Activated CD4-positive, alpha-beta T cell treated with anti-CD3 and anti-CD28 coated beads for 4 hours (primary cell): Measurements from ENCODE around the gene ABCC11.

Experiments used
- DNase-seq, 2 donors: peaks; one replicate each; pipeline ENCODE4 v3.0.0-alpha.2; 2020

Gene ABCC11

DNA sequence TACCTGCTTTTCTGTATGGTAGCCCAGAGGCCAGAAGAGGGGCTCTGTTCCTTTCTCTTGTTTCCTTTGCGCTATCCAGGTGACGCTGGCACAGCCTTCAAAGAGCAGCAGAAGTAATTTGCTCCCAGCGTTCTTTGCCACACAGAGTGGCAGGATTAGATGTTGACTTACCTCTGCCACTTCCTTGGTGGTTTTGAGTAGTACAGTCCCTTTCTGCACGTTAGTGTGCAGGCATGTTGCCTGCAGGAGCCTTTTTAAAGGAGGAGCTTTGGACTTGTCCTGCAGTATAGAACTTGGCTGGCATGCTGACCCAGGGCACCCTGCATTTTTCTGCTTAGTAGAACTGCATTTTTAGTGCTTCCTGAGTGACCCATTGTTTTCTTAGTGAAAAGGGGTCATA, at the start of gene ABCC11:
TSS of gene ABCC11 (minus strand) at position 229 of the 400 bp plus-strand sequence. CDS start 15,618 bp downstream, outside the sequence.
- no peak for DNase-seq

DNA sequence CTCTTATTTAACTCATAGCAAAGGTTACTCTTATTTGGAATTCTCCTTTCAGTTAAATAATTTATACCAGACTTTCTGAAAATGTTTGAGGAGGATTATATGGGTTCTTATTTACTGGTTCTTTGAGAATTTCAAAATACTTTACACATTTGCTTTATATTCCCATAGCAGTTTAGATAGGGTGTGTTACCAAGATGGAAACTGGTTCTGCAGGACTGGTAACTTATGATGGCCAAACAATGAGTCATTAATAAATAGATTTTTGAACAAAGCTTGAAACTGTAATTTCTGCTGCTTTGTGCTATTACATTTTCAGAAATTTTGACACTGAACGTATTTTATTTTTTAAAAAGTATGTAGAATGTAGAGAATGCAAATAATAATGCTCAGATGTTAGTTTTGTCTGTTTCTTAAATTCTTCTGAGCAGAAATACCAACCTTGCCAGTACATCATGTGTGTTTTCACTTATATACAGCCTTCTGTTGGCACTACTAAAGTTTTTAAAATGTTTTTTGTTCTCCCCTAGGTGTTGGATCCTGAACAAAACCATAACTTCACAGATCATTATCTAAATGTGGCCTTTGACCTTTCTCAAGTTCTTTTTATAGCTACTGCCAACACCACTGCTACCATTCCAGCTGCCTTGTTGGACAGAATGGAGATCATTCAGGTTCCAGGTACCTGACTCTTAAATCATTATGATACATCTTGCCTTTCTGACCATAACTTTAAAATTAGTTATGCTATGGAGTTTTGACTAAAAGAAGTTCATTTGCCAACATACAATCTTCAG, 48.3 kb upstream of the ABCC11 start:
- DNase-seq: no peak

DNA sequence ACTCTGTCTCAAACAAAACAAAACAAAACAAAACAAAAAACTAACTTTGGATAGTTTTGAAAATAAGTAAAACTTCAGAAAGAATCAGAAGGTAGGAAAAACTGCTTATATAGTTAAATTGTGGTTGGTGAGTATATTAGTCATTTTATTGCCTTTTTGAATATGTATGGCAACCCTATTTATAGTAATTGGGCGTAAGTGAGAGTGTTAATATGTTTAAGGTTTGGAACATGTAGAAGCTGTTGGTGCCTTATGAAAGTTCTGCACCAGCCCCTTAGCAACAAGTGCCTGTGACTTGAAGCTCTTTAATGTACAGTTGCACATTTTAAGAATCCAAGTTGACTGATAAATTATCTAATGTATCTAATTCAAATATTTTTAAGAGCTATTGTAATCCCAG, 47.4 kb upstream of the ABCC11 start:
- no peak for DNase-seq

DNA sequence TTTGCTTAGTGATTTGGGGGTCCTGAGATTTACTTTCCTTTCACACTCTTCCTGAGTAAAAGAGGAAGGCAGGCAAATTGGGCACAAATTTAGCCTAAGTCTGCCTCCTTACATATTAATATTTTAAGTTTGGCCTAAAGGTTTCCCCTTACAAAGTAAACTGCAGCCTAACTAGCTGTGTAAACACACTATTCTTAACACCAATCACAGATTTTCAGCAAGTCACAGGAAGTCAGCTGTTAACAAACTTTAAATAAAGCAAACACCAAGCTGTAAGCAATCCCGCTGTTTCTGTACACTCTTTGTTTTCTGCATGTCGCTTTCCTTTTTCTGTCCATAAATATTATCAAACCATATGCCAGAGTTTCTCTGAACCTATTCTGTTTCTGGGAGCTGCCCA, 45.1 kb upstream of the ABCC11 start:
- DNase-seq: no peak

DNA sequence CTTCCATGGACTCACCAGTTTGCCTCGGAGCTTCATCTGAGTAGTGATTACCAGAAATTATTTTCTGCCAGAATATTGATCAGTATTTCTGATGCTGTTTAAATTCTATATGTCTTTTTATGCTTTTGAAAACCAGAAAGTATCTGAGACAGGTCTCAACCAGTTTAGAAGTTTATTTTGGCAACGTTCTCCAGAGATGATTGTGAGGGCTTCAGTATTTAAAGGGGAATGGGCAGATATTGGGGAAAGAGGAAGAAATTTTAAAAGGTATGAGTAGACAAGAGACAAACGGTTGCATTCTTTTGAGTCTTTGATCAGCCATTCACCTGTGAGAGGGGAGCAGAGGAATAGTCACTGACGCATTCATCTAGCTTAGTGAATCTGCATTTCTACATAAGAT, 44.4 kb upstream of the ABCC11 start:
- no peak for DNase-seq

DNA sequence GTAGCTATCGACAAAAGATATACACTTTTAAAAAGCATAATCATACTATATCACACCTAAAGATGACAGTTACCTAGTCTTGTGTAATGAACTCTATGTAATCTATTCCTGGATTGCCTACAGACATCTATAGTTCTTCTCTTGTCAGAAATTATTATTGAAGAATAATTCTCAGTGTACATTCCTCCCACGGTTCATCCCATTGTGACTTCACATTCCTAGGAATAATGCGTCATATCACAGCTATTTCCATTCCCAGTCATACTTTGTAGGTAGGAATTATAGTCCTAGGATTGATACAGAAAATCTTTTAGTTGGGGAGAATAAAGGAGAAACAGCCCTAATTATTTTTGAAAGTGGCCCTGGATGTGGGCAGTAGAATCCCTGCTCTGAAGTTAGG, 44.0 kb upstream of the ABCC11 start:
- no peak for DNase-seq

DNA sequence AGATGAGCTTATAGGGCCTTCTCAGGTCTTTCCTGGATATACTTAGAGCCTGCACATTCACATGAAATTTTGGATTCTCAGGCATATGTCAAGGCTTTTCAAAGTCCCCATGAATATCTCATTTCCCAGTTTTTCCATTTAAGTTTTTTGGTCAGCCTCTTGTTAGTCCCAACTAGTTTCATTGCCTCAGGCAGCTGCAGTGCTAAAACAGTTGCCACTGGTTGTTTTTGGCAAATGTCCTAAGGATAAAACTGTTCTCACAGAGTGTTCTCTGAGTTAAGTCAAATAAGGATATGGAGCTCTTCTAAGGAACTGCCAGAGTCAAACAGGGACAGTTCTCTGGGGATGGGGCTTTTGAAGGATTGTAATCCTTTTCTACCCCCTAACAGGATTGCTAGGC, 39.9 kb upstream of the ABCC11 start:
- DNase-seq: no peak

DNA sequence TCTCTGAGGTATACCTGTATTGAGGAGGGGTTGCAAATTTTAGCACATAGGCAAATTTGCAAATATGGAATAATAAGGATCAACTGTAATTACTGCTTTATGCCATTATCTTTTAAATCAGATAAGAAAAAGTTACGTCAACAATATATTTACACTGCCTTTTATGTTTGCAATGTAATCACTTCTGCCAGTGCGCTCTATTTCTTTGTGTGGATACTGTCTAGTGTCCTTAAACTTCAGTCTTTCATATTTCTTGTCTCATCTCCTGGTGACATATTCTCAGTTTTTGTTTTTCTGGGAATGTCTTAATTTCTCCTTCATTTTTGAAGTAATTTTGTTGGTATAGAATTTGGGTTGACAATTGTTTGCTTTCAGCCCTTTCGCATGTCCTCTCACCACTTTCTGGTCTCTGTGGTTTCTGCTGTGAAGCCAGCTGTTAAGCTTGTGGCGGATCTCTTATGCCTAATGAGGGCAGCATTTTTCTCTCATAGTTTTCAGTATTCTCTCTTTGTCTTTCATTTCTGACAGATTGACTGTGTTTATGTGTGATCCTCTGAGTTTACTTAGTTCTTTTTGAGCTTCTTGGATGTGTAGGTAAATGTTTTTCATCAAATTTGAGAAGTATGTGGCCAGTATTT, 37.6 kb upstream of the ABCC11 start:
- DNase-seq: no peak

DNA sequence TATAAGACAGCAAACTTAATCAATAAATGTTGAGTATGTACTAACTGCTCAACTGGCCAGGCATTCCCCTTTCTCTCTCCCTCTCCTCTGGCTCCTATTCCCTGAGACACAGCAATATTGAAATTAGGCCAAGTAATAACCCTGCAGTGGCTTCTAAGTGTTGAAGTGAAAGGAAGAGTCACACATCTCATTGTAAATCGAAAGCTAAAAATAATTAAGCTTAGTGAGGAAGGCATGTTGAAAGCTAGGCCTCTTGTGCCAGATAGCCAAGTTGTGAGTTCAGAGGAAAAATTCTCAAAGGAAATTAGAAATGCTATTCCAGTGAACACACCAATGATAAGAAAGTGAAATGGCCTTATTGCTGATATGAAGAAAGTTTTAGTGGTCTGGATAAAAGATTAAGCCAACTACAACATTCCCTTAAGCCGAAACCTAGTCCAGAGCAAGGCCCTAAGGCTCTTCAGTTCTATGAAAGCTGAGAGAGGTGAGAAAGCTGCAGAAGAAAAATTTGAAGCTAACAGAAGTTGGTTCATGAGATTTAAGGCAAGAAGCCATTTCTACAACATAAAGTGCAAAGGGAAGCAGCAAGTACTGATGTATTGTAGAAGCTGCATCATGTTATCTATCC, 35.4 kb upstream of the ABCC11 start:
- DNase-seq: no peak

DNA sequence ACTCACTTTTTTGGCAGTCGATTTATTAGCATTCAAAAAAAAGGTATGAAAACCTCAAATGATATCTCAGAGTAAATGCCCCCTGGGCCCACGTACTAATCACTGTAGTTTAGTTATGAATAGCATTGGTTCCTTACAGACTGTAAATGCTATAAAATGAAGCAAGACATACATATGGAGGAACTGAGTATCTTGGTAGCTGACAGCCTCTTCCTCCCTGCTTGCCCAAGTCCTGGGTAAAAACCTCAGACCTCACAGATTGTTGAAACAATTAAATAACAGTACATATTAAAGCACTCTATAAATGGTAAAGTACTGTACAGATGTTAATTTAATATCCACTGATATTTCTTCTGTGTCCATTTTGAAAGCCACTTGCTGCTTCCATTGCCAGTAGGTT, 33.2 kb upstream of the ABCC11 start:
- no peak for DNase-seq

DNA sequence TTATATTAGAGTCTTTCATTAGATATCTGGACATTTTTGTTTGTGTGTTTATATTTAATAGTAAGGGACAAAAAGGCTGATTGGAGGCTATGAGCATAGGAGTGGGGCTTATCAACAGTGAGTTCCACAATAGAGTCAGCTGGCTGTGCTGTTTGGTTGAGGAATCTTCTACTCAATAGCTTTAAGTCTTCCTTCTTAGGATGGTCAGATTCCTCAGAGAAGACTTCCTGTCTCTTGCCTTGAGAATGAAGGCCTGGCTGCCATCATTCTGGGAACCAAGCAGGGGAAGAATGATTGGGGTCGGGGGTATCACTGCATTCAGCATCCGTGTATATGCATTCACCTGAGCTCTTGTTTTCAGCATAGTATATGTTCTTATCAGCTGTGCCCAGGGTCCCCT, 31.9 kb upstream of the ABCC11 start:
- no peak for DNase-seq

DNA sequence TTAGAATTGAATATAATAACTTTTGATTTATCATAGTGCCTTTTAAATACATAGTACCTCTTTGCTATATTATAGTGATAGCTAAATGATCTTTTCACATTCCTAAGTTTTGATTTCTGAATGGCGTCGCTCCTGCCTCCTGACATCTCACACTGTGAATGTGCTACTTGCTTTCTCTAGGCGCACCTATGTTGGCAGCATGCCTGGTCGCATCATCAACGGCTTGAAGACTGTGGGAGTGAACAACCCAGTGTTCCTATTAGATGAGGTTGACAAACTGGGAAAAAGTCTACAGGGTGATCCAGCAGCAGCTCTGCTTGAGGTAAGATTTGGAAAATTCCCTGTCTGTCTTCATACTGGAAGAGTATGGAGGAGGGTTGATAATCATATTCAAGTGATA, 29.8 kb upstream of the ABCC11 start:
- no peak for DNase-seq

DNA sequence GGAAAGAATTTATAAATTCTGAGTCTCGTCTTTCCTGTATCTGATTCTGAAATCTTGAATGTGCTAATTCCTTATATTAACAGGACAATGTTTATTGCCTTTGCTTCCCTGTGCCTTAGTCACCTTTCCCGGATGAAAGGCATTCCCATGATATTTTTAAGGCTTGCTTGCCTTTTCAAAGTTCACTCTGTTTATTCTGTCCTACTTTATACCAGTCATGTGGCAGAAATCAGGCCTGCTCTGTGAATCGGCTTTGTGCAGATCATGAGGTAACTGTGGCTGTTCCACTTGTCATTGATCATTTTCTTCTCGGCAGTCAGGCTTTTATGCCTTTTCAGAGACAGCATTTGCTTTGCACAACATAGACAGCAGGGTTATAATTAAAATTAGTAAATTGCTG, 28.8 kb upstream of the ABCC11 start:
- DNase-seq: no peak

DNA sequence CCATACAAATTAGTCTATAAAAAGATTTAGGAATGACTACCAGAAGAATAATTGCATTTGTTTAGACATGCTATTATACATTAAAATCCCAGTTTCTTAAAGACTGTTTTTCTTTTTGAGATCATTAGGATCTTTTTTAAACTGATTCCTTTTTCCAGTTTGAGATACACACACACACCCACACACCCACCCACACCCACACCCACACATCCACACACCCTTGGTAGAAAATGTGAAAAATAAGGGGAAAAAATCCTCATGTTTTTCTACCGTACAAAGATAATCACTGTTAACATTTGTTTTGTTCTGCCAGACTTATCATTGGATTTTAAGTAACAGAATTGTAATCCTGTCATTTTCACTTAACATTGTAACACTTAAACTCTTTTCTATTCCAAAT, 27.1 kb upstream of the ABCC11 start:
- DNase-seq: no peak

DNA sequence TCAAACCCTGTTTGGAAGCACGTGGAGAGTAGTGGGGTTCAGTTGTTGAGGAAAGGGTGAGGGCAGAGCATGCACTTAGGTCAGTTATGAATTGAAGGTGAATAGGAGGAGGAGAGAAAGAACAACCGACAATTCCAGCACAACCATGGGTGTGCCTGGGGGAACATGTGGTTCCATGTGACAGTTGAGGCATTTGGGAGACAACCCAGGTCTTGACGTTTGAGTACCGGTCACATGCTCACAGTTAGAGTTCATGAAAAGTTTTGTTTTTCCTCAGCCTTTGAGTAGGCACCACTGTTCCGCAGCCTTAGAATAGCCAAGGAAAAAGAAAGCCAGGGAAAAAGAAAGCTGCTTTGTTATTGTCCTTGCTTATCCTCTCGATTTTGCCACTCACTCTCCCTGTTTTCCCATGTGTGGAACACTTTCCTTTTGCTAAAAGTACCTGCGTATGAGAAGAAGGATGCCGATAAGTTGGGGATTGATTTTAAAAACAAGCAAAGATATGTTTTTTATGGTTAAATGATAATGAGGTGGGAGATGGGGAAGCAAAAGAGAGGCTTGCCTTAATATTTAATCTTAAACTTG, 25.6 kb upstream of the ABCC11 start:
- DNase-seq: no peak

DNA sequence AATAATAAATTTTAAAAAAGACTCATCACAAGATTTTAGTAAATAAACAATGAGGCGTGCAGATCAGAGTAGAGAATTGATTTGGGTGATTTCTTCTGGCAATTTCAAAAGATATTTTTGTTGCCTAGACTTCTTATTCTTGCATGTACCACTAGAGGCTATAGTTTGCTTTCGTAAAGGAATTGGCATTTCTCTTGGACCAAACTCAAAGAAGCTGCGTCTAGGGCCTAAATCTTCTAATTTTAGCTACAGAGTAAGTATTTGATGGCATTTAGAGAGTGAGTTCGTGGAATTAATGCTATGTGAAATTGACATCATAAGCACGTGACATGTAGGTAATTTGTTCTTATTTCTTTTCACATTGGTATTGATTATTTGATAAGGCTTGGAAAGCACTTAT, 24.4 kb upstream of the ABCC11 start:
- no peak for DNase-seq

DNA sequence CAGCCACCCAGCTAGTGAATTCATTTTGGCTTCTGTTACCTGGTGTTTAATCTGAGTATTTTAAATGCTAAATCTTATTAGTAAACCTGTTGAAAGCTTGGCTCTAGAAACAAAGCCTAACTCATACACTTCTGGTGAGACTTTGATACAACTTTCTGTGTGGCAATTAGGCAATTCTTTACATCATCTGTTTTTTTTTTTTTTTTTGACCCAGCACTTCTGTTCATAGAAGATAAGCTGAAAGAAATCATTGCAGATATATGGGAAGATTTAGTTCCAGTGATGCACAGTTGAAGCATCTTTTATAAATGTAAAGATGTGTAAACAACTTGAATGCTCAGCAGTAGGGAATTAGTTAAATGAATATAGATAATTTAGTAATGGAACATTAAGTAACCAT, 21.7 kb upstream of the ABCC11 start:
- no peak for DNase-seq

DNA sequence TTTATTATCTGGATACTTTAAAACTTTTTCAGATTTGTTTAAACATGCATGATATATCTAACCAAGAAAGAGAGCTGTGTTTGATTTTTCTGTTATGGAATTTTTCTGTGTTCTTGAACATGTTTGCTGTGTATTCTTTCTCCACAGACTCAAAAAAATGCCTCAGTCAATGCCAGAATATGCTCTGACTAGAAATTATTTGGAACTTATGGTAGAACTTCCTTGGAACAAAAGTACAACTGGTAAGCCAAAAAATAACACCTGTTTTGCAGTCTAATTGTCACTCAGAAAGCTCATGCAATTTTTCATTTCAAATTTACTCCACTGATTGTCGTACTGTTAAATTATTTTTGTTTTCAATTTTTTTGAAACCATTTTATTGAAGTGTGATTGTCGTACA, 15.3 kb upstream of the ABCC11 start:
- no peak for DNase-seq

DNA sequence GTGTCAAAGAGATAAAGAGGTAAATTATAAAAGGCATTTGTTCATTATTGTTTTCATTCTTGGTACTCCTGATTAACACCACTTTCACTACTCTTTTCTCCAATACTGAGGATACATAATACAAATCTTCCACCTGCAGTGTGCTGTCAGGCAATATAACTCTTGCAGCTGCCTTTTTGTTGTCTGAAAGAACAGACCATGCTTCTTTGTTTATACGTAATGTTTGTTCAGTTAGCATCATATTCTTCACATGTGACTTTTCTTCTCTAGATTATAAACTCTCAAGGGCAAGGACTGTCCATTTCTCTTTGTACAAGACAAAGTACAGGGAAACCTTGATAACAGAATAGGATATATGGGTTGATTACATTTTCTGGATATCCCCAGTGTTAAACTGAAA, 14.2 kb upstream of the ABCC11 start:
- no peak for DNase-seq

DNA sequence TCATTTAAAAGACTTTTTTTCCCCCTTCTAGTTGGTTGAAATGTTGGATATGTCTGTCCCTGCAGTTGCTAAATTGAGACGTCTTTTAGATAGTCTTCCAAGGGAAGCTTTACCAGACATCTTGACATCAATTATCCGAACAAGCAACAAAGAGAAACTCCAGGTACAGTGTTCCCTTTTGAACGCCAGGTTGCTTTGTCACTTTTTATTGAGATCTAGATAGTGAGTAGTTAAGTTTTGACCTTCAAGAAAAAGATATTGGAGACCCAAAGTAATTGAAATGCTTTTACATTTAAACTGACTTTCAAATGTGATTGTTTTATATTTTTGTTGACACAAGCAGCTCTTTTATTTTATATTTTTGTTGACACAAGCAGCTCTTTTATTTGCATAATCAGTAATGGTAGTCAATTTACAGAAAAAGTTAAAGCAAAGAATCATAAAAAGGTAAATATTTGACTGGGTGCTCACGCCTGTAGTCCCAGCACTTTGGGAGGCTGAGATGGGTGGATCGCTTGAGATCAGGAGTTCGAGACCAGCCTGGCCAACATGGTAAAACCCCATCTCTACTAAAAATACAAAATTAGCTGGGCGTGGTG, 9.3 kb upstream of the ABCC11 start:
- no peak for DNase-seq

DNA sequence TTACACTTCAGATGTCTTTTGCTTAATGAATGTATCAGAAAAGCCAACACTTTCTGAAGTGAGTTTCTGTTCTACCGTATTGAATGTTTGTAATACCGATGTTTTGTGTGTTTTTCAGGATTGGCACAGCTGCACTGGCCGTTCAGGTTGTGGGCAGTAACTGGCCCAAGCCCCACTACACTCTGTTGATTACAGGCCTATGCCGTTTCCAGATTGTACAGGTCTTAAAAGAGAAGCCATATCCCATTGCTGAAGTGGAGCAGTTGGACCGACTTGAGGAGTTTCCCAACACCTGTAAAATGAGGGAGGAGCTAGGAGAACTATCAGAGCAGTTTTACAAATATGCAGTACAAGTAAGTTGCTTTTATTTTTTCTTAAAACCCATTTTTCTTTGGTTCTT, 4.7 kb upstream of the ABCC11 start:
- no peak for DNase-seq

DNA sequence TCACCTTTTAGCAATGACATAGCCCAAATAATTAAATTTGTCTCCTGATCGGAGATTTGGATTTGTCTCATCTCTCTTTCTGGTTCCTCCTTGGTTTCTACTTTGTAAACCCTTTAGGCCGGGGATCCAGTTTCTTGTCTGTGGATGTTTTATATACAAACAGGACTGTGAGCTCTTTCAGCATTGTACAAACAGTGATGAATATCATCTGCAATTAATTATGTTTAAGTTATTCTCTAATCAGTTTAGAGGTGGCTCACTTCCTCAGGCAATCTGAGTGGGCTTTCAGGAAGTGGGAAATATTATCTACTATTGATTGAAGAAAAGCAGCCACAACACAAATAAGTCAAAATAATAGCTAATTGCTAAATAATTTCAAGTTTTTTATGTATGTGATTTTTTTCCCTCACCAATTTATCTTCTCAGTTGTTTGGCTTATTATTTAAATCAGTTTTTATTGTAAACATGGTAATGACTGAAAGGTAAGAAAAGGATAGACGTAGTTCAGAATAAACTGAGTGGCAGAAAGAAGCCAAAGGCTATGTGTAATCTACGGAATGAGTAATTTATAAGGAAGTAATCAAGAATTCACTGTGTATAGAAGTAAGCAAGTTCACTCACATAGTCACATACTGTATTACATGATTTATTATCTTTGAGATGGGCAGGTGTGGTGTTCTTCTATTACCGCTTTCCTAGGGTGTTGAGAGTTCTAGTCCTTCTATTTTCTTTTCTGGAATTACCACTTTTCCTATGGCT, 3.4 kb upstream of the ABCC11 start:
- DNase-seq: no peak

DNA sequence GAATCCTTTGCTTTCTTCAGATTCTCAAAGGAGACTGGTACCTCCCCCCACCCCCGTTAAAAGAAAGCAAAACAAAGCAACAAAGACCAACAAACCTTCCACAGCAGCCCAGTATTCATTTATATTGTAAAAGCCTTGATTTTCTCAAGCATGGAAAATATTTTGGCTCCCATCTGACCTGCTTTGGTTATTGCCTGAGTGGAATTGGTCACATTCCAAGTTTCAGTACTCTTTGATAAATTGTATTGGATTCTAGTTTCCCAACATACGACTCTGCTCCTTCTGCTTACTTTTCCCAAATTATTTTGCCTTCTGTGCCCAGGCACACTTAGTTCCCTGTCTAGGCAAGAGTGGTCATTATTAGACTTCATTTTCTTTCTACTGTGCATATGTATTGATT, 1.3 kb downstream of the ABCC11 start:
- DNase-seq: no peak
